Activated naive CD8-positive, alpha-beta T cell treated with anti-CD3 and anti-CD28 coated beads, Interleukin-2, amount 10 ng/mL, durations not matched to agents 7 days and 5 days (primary cell): ENCODE data around the gene NTSR1. TPM values are rescaled to one million over a fixed set of nuclear protein-coding genes. Genes with fewer than 3 reads are reported as not detected.

Experiments
- ATAC-seq: fragments of 150-1000 bp; cut with Tn5 transposase; one replicate; pipeline ENCODE4 v1.10.0; 2021; ENCODE audit warnings: low read depth, moderate library complexity
- POLR2A ChIA-PET: fragments of 350-600 bp; sonication (Branson Sonifier 250); formaldehyde crosslinking; loops from one replicate; lab custom pipeline; 2021; ENCODE audit warnings: antibody characterized with exemption; lab: Charles Lee
- DNase-seq: peaks from one replicate; pipeline ENCODE4 v3.0.0; 2021
- H3K27ac Mint-ChIP-seq: one replicate; pipeline ENCODE4 v1.8.0; 2022; ENCODE audit warnings: mild to moderate bottlenecking, mixed read lengths
- H3K27me3 Mint-ChIP-seq: one replicate; pipeline ENCODE4 v1.8.0; 2022; ENCODE audit warnings: mild to moderate bottlenecking, moderate library complexity, mixed read lengths
- H3K36me3 Mint-ChIP-seq: one replicate; pipeline ENCODE4 v1.8.0; 2021; ENCODE audit warnings: mild to moderate bottlenecking, mixed read lengths
- H3K4me1 Mint-ChIP-seq: one replicate; pipeline ENCODE4 v1.8.0; 2021; ENCODE audit warnings: mixed read lengths
- H3K4me3 Mint-ChIP-seq: one replicate; pipeline ENCODE4 v1.8.0; 2022; ENCODE audit warnings: mild to moderate bottlenecking, moderate library complexity, mixed read lengths
- H3K9me3 Mint-ChIP-seq: one replicate; pipeline ENCODE4 v1.8.0; 2021; ENCODE audit warnings: mixed read lengths
- total RNA-seq, 2 experiments: library from RNA; stranded (reverse); gene quantifications; one replicate each; pipeline ENCODE4 v1.2.3, GENCODE V29; 2021

Gene NTSR1
- total RNA-seq, 2 experiments from 2014 or later = 0.33 to 0.37 TPM

DNA sequence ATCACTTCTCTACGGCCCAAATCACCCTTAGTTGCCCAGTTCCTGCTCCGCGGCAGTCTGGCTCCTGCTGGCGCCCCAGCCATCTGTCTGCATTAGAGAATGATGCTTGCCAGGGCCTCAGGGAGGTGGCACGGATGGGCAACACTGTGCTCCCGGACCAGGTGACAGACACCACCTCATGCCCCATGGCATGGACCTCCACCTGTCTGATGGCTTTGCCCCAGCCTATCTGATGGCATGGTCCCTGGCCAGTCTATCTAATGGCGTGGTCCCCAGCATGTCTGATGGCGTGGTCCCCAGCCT lies 68.8 kb downstream of the NTSR1 start:
- Mint-ChIP-seq H3K36me3 (no peaks in the 10 kb centered on the region), H3K9me3 (no peaks in the 10 kb centered on the region), H3K27ac (peak overlapping the region; percentile 96), H3K4me3 (no peak overlapping the region), H3K4me1 (peaks cover 24% of the 10 kb centered on the region), H3K27me3 (peaks cover 1% of the 10 kb centered on the region)
- POLR2A ChIA-PET = no interaction called here
- ATAC-seq (no peak), DNase-seq (no peak)

DNA sequence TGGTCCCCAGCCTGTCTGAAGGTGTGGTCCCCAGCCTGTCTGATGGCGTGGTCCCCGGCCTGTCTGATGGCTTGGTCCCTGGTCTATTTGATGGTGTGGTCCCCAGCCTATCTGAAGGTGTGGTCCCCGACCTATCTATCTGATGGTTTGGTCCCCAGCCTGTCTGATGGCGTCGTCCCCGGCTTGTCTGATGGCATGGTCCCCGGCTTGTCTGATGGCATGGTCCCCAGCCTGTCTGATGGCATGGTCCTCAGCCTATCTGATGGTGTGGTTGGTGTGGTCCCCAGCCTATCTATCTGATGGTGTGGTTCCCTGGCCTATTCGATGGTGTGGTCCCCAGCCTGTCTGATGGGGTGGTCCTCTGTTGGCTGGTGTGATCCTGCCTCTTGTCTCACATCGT lies 69.4 kb downstream of the NTSR1 start:
- POLR2A ChIA-PET = no interaction called here
- no peaks in the 10 kb centered on the region for H3K9me3 Mint-ChIP-seq
- DNase-seq (no peak), ATAC-seq (no peak)
- H3K27ac Mint-ChIP-seq = peak overlapping the region; percentile 72
- no peaks in the 10 kb centered on the region for H3K36me3 Mint-ChIP-seq
- no peak overlapping the region for H3K4me3 Mint-ChIP-seq
- peaks cover 2% of the 10 kb centered on the region for H3K27me3 Mint-ChIP-seq
- peaks cover 26% of the 10 kb centered on the region for H3K4me1 Mint-ChIP-seq

DNA sequence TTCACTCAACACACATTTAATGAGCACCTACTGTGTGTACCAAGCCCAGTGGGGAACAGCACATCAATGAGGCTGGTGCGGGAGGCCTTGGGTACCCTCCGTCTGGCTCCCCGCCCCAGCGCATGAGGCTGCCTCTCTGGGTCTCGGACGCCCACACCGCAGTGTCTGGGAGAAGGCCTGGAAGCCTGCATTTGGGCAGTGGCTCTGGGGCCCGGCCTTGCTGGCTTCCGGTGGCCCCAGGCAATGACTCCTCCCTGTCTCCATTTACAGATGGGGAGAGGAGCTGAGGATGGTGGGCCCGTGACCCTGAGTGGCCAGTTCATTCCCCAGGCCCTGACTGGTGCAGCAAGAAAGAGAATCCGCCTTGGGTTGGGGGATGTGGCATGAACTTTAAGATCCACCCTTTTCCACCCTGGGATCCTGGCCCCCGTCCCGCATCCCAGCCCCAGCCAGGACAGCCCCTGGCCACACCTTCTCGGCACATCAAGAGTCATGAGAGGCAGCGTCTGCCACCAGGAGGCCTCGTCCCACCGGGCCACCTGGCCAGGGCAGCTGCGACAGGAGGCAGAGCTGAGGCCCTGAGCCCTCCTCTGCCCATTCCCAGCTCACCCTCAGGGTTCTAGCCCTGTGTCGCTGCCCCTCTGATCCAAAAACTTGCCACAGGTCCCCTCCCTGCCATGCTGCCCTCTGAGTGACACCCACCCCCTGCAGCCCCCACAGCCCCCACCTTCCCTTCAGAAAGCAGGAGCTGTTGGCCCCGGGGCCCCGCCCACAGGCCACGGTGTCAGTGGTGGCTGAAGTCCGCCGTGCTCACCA lies 70.2 kb downstream of the NTSR1 start:
- POLR2A ChIA-PET = interaction anchor here (0.7 to 1.0 kb wide), 2 partner anchors 16 to 160 kb away, joined by 3 to 5 read pairs; no protein-coding TSS in a partner anchor
- peaks cover 2% of the 10 kb centered on the region for H3K27me3 Mint-ChIP-seq
- DNase-seq = no peak
- no peaks in the 10 kb centered on the region for H3K36me3 Mint-ChIP-seq
- no peak overlapping the region for H3K4me3 Mint-ChIP-seq
- H3K9me3 Mint-ChIP-seq = no peaks in the 10 kb centered on the region
- ATAC-seq = no peak
- H3K4me1 Mint-ChIP-seq = peaks cover 26% of the 10 kb centered on the region
- H3K27ac Mint-ChIP-seq = peak overlapping the region; percentile 72

DNA sequence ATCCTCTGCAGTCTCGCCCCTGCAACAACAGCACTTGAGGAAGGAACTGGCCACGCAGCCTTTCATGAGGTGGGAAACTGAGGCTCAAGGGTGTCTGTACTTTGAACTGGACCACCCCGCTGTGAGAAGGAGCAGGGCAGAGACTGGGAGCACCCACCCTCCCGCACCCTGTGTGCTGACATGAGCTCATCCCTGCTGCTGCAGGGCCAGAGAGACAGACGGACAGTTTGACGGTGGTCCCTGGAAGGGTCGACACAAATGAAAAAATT lies 70.7 kb downstream of the NTSR1 start:
- H3K27me3 Mint-ChIP-seq = peaks cover 2% of the 10 kb centered on the region
- H3K4me1 Mint-ChIP-seq = peaks cover 26% of the 10 kb centered on the region
- H3K4me3 Mint-ChIP-seq = no peak overlapping the region
- POLR2A ChIA-PET = interaction anchor here (0.7 to 1.0 kb wide), 2 partner anchors 15 to 160 kb away, joined by 3 to 5 read pairs; no protein-coding TSS in a partner anchor
- no peak overlapping the region for H3K27ac Mint-ChIP-seq
- no peaks in the 10 kb centered on the region for H3K36me3 Mint-ChIP-seq
- no peaks in the 10 kb centered on the region for H3K9me3 Mint-ChIP-seq
- ATAC-seq (no peak), DNase-seq (no peak)

DNA sequence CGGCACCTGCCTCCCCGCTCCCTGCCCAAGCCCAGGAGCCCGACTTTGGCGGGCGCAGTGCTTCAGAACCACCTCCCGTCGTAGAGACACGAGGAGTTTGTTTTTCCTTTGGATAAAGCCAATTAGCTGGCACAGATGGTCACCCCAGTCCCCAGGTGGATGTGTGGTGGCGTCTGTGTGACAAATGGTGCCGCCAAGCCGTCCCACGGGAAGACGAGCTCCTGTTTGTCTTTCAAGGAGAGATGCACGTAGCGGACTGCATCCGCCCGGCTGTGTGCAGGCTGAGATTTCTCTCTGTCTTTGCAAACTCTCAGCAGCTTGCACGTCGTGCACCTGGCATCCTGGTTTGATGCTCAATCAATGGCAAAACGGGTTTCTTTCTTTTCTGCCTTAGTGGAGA lies 71.6 kb downstream of the NTSR1 start:
- H3K4me3 Mint-ChIP-seq = no peak overlapping the region
- peaks cover 23% of the 10 kb centered on the region for H3K4me1 Mint-ChIP-seq
- no peaks in the 10 kb centered on the region for H3K36me3 Mint-ChIP-seq
- H3K27me3 Mint-ChIP-seq = peaks cover 2% of the 10 kb centered on the region
- no peaks in the 10 kb centered on the region for H3K9me3 Mint-ChIP-seq
- no peak overlapping the region for H3K27ac Mint-ChIP-seq
- ATAC-seq (no peak), DNase-seq (no peak)
- POLR2A ChIA-PET = no interaction called here

DNA sequence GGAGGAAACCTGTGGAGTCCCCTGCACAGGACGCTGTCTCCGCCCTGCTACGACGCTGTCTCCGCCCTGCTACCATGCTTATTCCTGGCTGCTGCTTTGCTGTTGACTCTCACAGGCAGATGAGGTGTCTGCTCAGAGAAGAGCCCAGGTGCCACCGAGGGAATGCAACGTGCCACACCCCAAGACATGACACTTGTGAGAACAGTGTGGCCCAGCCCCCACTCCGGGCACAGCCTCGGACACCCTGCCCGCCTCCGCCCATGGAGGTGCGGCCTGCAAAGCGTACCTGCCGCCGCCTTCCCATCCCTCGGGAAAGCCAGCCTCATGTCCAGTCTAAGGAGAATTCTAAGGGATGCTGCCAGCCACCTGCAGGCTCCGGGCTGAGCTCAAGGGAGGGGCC lies 72.1 kb downstream of the NTSR1 start:
- DNase-seq = no peak
- ATAC-seq = no peak
- POLR2A ChIA-PET = no interaction called here
- peaks cover 21% of the 10 kb centered on the region for H3K4me1 Mint-ChIP-seq
- peaks cover 2% of the 10 kb centered on the region for H3K27me3 Mint-ChIP-seq
- no peak overlapping the region for H3K4me3 Mint-ChIP-seq
- H3K27ac Mint-ChIP-seq = no peak overlapping the region
- no peaks in the 10 kb centered on the region for H3K36me3 Mint-ChIP-seq
- H3K9me3 Mint-ChIP-seq = no peaks in the 10 kb centered on the region

DNA sequence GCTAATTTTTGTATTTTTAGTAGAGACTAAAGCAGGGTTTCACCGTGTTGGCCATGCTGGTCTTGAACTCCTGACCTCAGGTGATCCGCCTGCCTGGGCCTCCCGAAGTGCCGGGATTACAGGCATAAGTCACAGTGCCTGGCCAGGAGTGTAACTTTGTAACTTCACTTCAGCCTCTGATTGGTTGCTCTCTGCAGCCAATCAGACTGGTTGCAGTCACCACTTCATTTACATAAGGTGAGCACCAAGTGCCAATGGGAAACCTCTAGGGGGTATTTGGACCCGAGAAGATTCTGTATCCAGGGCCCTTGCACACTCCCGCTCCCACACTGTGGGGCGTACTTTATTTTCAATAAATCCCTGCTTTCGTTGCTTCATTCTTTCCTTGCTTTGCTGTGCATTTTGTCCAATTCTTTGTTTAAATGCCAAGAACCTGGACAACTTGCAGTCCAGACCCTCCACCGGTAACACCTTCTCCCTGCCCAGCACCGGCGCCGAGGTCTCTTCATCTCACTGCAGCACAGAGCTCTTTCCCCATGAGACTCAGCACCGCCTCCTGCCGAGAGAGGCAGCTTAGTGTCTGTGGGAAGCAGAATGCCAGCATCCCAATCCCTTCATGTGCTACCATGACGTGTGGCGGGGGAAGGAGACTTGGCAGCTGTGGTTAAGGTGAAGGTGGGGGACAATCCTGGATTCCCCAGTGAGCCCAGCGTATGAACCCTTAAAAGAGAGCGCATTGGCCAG lies 73.7 kb downstream of the NTSR1 start:
- Mint-ChIP-seq H3K4me3 (no peak overlapping the region), H3K27me3 (peaks cover 2% of the 10 kb centered on the region), H3K9me3 (no peaks in the 10 kb centered on the region), H3K4me1 (peaks cover 10% of the 10 kb centered on the region), H3K36me3 (no peaks in the 10 kb centered on the region), H3K27ac (no peak overlapping the region)
- POLR2A ChIA-PET = interaction anchor here (1.7 kb wide), 1 partner anchor 12 kb away, joined by 5 read pairs; no protein-coding TSS in a partner anchor
- no peak for ATAC-seq
- no peak for DNase-seq

DNA sequence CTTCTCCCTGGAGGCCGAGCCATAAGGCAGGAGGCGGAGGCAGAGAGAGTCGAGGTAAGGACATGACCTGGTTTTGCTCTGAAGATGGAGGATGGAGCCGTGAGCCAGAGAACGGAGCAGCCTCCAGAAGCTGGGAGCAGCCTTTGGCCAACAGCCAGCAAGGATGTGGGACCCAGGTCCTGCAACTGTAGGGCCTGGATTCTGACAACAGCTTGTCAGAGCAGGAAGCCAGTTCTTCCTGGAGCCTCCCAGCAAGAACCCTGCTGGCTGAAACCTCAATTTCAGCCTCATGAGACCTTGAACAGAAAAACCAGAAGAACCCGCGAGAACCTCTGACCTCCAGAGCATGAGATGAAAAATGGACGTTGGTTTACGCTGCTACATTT lies 74.2 kb downstream of the NTSR1 start:
- Mint-ChIP-seq H3K9me3 (no peaks in the 10 kb centered on the region), H3K36me3 (no peaks in the 10 kb centered on the region), H3K27ac (no peak overlapping the region), H3K4me3 (no peak overlapping the region), H3K4me1 (peaks cover 11% of the 10 kb centered on the region), H3K27me3 (peaks cover 5% of the 10 kb centered on the region)
- ATAC-seq (no peak), DNase-seq (no peak)
- POLR2A ChIA-PET = interaction anchor here (1.7 kb wide), 1 partner anchor 12 kb away, joined by 5 read pairs; no protein-coding TSS in a partner anchor

DNA sequence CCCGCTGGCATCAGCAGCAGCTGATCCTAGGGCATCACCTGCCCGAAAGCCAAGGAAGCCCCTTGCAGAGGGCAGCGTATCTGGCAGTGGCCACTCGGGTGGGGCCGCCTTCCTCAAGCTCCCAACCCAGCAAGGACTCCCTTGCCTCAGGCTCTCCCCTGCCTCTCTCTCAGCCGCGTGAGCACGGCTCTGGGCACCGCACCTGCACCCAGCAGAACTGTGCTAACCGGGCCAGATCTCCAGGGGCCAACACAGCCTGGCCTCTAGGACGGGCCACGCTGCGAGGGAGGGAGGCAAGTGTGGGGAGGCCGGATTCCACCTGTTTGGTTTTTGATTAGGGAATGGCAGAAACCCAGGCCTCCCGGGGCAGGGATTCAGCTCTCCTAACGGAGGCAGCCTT lies 75.9 kb downstream of the NTSR1 start:
- Mint-ChIP-seq H3K4me3 (no peak overlapping the region), H3K27ac (no peak overlapping the region), H3K9me3 (no peaks in the 10 kb centered on the region), H3K27me3 (peaks cover 5% of the 10 kb centered on the region), H3K4me1 (peaks cover 9% of the 10 kb centered on the region), H3K36me3 (no peaks in the 10 kb centered on the region)
- POLR2A ChIA-PET = no interaction called here
- DNase-seq (no peak), ATAC-seq (no peak)

DNA sequence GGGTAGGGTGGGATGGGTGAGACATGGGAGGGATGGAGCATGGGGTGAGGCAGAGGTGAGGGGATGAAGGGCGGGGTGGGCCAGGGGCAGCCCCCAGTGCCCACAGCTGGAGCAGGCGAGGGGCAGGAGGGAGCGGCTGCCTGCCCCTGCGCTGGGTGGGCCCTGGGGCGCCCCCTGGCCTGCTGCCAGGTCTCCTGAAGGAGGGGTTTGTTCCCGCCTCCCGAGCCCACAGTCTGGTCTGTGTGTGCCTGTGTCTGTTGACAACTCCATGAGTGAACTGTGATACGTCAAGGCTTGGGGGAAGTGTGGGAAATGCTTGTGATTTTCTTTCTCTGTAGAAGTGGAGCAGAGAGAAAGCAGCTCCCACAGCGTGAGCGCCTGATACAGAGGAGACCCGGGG lies 76.8 kb downstream of the NTSR1 start:
- peaks cover 5% of the 10 kb centered on the region for H3K27me3 Mint-ChIP-seq
- no peak for DNase-seq
- H3K36me3 Mint-ChIP-seq = no peaks in the 10 kb centered on the region
- POLR2A ChIA-PET = interaction anchor here (1.0 kb wide), 1 partner anchor 9 kb away, joined by 5 read pairs; no protein-coding TSS in a partner anchor
- H3K4me1 Mint-ChIP-seq = peaks cover 9% of the 10 kb centered on the region
- H3K27ac Mint-ChIP-seq = no peak overlapping the region
- H3K4me3 Mint-ChIP-seq = no peak overlapping the region
- no peak for ATAC-seq
- H3K9me3 Mint-ChIP-seq = no peaks in the 10 kb centered on the region

DNA sequence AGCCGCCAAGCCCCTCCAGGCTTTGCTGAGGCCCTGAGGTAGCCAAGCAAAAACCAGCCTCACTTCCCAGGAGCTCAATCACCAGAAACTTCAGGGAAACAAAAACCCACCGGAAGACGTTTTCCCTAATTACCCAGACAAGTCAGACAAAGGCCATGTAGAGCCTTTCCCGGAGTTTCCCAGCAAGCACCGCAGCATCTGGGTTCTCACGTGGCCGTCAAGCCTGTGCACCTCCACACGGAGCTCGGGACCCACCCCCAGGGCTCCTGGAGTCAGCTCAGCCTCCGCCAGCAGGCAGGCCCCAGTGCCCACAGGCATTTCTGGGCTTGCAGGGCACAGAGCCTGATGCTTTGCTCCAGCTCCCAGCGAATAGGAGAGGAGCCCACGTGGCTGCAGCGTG lies 77.5 kb downstream of the NTSR1 start:
- DNase-seq = no peak
- Mint-ChIP-seq H3K27me3 (peaks cover 5% of the 10 kb centered on the region), H3K9me3 (no peaks in the 10 kb centered on the region), H3K27ac (peak overlapping the region; percentile 30), H3K36me3 (no peaks in the 10 kb centered on the region), H3K4me3 (no peak overlapping the region), H3K4me1 (peaks cover 10% of the 10 kb centered on the region)
- no peak for ATAC-seq
- POLR2A ChIA-PET = interaction anchor here (1.0 kb wide), 1 partner anchor 8 kb away, joined by 5 read pairs; no protein-coding TSS in a partner anchor

DNA sequence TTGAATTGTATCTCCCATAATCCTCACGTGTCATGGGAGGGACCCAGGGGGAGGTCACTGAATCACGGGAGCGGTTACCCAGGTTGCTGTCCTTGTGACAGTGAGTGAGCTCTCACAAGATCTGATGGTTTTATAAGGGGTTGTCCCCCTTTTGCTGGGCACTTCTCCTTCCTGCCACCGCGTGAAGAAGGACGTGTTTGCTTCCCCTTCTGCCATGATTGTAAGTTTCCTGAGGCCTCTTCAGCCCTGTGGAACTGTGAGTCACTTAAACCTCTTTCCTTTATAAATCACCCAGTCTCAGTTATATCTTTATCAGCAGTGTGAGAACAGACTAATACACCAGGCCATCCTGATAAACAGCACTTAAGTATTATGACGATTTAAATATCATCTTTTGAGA lies 78.7 kb downstream of the NTSR1 start:
- Mint-ChIP-seq H3K4me1 (peaks cover 16% of the 10 kb centered on the region), H3K27me3 (peaks cover 5% of the 10 kb centered on the region), H3K27ac (no peak overlapping the region), H3K4me3 (no peak overlapping the region), H3K36me3 (no peaks in the 10 kb centered on the region), H3K9me3 (no peaks in the 10 kb centered on the region)
- ATAC-seq = no peak
- POLR2A ChIA-PET = interaction anchor here (0.7 kb wide), 1 partner anchor 9 kb away, joined by 3 read pairs; the partner anchor contains the start of gene MRGBP
- no peak for DNase-seq

DNA sequence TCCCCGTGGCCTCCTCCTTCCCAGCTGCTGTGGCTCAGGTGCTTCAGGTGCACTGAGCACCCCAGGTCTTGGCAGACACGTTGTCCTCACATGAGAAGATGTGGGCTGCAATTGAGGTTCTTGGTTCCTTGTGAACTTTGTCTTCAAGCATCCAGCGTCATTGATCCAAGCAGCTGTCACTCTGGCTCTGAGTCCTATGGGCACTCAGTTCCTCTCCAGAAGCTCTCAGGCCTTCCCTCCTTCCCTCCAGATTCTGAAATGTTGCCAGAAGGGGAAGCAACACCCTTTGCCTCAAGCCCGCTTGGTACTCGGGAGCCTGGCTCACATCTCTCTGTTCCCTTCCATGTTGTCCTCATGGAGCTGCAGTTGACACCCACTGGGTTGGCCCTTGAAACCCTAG lies 79.2 kb downstream of the NTSR1 start:
- H3K4me1 Mint-ChIP-seq = peaks cover 14% of the 10 kb centered on the region
- no peaks in the 10 kb centered on the region for H3K9me3 Mint-ChIP-seq
- ATAC-seq (no peak), DNase-seq (no peak)
- H3K36me3 Mint-ChIP-seq = no peaks in the 10 kb centered on the region
- H3K27ac Mint-ChIP-seq = no peak overlapping the region
- peaks cover 3% of the 10 kb centered on the region for H3K27me3 Mint-ChIP-seq
- H3K4me3 Mint-ChIP-seq = no peak overlapping the region
- POLR2A ChIA-PET = no interaction called here

DNA sequence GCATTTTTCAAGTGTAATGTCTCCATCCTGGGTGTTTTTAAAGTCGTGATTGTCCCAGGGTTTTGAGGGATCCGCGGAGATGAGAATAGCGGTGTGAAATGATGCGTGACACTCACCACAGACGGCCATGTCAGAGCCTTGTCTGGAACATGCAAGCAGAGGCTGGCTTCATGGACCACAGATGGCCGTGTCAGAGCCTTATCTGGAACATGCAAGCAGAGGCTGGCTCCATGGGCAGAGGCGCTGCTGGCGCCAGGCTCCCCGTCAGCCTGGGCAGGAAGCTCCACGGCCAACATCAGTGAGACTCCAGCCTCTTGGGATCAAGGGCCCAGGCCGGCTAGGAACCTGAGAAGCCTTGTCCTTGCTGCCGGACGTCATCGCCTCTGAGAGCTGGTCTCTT lies 80.0 kb downstream of the NTSR1 start:
- no peak for ATAC-seq
- Mint-ChIP-seq H3K4me3 (no peak overlapping the region), H3K27me3 (peaks cover 3% of the 10 kb centered on the region), H3K27ac (no peak overlapping the region), H3K4me1 (peaks cover 17% of the 10 kb centered on the region), H3K9me3 (no peaks in the 10 kb centered on the region), H3K36me3 (no peaks in the 10 kb centered on the region)
- POLR2A ChIA-PET = interaction anchor here (1.0 to 1.9 kb wide), 2 partner anchors 147 to 185 kb away, joined by 3 to 6 read pairs; partner anchors contain the start of gene SLCO4A1
- no peak for DNase-seq
